ENCODE results near the gene SPRED3.
A peak's percentile ranks its signal among the peaks of the same experiment; 100 is the strongest.

Gene SPRED3

DNA sequence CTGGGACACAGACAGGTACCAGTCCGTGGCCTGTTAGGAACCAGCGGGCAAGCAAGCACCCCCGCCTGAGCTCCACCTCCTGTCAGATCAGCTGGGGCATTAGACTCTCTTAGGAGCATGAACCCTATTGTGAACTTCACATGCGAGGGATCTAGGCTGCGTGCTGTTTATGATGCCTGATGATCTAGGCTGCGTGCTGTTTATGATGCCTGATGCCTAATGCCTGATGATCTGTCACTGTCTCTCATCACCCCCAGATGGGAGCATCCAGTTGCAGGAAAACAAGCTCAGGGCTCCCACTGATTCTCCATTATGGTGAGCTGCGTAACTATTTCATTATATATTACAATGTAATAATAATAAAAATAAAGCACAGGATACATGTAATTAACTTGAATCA is 33.9 kb downstream of the SPRED3 start:
- no peak for DNase-seq

DNA sequence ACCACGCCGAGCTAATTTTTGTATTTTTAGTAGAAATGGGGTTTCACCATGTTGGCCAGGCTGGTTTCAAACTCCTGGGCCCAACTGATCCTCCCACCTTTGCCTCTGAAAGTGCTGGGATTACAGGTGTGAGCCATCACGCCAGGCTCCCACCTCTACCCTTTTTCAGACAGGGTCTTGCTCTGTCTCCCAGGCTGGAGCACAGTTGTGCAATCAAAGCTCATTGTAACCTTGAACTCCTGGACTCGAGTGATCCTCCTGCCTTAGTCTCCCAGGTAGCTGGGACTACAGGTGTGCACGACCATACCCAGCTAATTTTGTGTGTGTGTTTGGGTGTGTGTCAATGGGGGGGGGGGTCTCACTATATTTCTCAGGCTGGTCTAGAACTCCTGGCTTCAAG is 35.8 kb downstream of the SPRED3 start:
- no peak for DNase-seq

DNA sequence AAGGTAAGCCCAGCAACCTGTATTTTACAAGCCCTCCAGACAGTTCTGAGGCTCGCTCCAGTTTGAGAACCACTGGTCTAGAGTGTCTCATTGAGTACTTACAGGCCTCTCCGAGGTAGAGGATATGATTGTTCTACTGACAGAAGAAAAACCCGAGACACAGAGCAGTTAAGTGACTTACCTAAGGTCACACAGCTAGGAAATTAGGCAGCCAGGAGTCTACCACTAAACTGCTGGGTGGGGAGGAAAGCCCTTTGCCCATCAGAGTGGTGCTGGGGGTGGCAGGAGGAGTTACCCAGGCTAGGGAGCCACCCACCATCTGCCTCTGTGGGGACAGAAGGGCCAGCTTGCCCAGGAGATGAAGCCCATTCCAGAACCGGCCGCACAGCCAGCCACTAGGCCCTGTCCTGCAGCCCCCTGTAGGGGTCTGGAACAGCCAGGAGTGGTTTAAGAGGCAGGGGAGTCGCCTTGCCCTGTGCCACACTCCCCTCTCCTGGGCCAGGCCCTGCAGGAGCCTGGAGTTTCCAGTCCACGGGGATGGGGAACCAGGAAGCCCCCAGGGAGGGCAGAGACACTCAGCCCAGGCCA is 36.8 kb downstream of the SPRED3 start:
- DNase-seq: no peak

DNA sequence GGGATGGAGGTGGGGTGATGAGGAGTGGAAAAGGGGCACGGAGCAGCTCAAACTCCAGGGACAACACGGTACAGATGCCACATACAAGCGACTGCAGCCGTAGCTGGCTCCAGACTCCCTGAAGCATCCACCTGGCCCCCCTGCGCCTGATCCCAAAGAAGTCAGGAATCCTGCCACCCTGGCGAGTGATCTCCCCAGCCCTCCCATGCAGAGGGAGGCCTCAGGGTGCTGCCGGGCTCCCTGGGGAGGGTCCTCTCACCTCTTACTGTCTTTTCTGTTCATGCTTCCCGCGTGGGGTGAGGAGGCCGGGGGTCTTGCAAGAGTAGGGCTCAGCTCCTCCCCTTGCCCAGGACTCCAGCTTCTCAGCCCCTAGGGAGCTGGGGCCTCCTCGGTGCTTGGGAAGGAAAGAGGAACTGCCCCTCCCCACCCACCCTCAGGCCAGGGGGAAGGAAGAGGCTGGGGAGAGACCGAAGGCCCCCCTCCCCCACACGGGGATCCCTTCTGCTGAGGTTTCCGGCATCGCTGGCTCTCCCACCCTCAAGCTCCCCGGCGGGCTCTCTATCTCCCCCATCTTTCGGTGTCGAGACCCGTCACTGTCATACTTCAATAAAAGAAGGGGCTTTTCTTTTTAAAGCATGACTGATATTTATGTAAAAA is 37.4 kb downstream of the SPRED3 start, which contains the start of gene RASGRP4:
TSS of gene RASGRP4 (minus strand) at position 410 of the 657 bp plus-strand sequence. CDS start at position 282, 128 bp downstream.
- DNase-seq: no peak

DNA sequence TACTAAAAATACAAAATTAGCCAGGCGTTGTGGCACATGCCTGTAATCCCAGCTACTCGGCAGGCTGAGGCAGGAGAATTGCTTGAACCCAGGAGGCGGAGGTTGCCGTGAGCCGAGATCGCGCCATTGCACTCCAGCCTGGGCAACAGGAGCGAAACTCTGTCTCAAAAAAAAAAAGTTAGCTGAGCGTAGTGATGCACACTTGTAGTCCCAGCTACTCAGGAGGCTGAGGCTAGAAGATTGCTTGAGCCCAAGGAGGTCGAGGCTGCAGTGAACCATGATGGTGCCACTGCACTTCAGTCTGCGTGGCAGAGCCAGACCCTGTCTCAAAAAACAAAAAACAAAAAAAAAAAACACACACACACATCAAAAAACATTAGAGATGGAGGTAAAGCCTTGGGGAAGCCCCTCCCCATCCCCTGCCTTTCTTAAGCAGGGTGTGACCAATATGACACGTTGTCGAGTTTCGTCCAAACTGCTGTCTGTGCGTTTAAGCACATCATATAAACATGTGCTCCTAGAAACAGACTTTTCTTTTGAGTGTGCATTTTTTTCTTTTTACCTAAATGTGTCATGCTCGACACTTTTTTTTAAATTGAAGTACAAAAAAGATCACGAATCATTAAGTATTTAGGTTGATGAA is 38.7 kb downstream of the SPRED3 start:
- peak; percentile 41 for DNase-seq

DNA sequence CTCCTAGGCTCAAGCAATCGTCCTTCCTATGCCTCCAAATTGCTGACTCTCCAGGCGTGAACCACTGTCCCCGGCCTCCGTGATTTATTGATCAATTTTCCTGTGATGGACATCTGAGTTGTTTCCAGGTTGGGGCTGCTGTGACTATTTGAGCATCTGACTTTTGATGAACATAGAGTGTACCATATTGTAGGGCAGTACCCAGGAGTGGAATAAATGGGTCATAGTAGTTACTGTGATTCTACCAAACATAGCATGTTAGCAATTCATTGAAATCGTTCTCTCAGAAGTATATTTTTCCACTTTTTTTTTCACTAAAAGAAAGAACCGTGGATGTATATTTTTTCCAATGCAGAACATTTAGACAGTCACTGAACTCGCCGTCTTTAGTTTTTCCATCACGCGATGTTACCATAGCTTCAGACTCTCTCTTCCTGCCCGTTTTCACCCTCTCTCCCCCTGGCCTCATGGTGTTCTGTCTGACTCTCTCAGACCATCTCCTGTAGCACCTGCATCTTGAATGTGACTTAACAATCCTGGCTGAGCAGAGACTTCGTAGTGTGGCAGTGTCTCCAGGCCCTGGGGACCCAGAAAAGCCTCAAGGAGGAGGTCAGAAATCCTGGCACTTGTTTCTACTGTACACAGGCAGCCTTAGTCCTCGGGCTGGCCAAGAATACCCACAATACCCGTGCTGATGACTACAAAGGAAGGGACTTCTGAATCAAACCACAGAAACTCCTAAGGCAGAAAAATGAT is 40.7 kb downstream of the SPRED3 start:
- DNase-seq: no peak

DNA sequence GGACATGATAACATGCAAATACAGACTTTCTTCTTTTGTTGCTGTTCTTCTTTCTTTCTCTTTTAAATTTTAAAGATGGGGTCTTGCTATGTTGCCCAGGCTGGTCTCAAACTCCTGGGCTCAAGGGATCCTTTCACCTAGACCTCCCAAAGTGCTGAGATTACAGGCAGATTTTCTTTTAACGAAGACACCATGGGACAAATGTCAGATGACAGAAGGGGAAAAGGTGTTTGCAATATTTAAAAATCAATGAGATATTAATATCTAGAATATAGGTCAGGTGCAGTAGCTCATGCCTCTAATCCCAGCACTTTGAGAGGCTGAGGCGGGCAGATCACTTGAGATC is 41.3 kb downstream of the SPRED3 start:
- DNase-seq: no peak

DNA sequence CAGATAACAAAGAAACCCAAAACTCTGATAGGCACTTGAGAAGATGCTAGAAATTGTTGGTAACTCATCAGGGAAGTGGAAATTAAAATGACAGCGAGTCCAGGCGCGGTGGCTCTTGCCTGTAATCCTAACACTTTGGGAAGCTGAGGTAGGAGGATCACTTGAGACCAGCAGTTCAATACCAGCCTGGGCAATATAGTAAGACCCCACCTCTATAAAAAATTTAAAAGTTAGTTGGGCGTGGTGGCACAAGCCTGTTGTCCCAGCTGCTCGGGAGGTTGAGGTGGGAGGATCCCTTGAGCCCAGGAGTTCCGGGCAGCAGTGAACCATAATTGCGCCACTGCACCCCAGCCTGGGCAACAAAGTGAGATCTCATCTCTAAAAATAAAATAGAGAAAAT is 42.4 kb downstream of the SPRED3 start:
- DNase-seq: no peak

DNA sequence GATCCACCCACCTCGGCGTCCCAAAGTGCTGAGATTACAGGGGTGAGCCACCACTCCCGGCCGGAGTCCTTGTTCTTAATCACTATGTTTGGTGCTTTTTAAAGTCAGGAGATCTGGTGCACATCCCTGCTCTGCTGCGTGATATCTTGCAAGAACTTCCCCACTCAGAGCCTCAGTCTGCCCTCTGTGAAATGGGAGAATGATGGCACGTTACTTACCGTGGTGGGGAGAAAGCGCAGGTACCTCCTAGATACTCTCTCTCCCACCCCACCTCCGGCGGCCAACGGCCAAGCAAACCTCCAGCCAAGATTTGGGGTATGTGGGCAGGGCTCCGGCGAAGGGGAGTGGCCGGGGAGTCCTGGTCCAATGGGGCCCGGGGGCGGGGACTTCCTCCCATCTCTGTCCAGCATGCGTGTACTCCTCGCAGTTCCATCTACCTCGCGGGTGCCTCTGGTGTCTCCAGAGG is 44.8 kb downstream of the SPRED3 start, which contains the start of gene RYR1:
TSS of gene RYR1 (plus strand) at position 424 of the 466 bp plus-strand sequence. CDS start 139 bp downstream, outside the sequence.
- peak; percentile 75 for DNase-seq

DNA sequence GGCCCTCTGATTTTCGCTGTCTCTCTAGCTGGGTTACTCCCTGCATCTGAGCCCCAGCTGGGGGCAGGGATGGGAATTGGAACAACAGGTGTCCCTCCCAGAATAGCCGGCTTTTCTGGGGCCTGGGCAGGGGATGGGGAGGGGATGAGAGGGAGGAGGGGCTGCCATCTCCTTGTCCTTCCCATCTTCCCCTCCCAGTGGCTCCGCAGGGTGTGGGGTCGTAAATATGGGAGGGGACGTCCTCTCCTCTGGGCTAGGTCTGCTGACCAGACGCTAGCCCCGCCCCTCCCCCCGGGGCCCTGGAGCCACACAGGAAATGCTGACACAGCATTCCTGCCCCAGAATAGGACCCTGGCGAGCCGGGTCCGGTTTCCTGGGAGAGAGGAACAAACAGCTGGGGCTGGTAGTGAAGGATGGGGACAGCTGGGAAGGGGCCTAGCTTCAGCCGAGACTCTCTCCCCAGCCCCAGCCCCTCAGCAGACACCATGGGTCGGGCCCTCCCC is 46.1 kb downstream of the SPRED3 start:
- peak; percentile 16 for DNase-seq

DNA sequence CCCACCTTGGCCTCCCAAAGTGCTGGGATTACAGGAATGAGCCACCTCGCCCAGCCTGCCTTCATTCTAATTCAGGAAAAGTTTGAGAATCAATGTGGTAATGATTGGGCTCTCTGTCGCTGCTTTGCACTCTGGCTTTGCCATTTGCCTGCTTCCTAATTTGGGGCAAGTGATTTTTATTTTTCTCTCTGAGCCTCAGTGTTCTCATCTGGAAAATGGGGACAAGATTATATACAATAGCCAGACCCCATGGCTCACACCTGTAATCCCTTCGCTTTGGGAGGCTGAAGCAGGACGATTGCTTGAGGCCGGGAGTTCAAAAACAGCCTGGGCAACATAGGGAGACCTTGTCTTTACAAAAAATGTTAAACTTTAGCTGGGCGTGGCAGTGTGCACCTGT is 48.8 kb downstream of the SPRED3 start:
- no peak for DNase-seq

DNA sequence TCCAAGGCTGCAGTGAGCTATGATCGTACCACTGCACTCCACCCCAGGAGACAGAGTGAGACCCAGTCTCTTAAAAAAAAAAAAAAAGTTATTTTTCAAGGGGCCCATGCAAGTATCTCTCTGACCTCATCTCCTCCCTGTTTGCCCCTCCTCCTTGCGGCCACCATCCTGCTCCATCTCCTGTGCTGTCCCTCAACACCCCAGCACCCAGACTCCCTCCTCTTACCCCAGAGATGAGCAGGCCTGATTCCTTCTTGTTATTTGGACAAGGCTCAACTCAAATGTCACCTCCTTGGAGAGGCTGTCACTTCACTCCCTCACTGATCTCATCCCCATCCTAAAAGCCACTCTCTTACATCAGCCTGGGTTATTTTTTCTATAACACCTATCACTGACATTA is 49.4 kb downstream of the SPRED3 start:
- no peak for DNase-seq

DNA sequence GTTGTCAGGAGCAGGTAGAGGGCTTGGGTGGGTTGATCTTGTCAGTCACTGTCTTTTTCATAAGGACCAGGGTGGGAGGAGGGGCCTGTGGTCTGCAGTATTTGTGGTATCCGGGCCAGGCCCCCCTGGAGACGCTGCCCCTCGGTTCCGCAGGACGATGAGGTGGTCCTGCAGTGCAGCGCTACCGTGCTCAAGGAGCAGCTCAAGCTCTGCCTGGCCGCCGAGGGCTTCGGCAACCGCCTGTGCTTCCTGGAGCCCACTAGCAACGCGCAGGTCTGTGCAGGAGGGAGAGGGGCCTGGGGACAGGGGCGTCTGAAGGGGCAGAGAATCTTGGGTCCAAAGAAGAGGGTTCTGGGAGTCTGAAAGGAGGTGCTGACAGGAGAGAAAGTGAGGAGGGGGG is 52.1 kb downstream of the SPRED3 start:
- DNase-seq: no peak

DNA sequence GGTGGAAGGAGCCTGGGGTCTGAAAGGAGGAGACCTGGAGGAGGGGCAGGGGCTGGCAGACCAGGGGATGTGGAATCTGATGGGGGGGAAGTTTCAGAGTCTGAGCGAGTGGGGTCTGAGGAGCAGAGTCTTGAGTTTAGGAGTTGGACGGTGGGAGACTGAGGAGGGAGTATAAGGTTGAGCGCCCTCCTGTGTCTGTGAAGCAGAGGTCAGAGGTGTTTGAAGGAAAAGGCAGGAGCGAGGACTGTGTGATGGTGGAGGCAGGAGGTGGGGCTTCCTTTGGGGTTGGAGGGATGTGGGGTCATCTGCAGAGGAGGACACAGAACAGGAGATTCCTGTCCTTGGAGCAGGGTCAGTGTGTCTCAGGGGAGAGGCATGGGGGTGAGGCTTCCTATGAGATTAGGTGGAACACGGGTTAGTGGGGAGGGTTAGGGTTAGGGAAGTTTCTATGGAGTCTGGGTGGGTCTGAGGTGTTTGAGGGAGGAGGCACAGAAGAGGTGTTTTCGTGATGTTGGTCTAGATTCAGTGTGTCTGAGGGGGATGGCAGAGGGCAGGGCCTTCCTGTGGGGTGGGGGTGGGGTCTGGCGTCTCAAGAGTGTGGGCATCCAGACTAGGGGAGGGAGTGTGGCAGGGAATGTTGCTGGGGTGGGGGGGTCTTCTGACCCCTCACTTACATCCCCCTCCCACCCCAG is 53.3 kb downstream of the SPRED3 start:
- peak; percentile 20 for DNase-seq

DNA sequence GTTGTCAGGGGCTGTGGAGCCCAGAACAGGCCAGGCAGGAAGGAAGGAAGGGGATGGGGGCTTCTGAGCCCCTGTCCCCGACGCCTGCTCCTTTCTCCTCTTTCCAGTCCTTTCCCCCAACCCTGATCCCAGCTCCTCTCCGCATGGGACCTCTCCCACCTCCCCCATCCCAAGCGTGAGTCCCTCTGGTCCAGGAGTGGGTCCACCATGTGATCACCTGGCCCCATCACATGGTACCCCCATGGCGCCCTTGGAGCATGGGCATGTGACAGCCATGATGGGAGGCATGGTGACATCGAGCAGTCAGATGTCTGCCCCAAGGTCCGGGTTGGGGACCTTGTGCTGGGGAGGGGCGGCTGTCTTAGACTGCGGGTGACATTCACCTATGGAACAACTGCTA is 54.2 kb downstream of the SPRED3 start:
- DNase-seq: no peak

DNA sequence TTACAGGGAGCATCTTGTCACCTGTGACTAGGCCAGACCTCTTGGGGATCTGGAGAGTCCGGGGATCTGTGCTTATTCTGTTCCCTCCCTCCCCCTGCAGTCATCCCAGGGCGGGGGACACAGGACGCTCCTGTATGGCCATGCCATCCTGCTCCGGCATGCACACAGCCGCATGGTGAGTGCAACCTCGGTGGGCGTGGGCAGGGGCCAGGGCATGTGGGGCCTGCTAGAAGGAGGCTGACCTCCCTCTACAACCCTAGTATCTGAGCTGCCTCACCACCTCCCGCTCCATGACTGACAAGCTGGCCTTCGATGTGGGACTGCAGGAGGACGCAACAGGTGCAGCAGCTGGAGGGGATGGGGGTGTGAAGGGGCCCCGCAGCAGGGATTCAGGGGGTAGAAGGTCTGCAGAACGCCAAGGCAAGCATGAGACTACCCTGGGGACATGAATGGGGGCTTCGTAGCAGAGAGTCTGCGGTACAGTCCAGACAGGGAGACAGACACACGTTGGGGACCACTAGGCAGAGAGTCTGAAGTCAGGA is 55.0 kb downstream of the SPRED3 start:
- DNase-seq: no peak

DNA sequence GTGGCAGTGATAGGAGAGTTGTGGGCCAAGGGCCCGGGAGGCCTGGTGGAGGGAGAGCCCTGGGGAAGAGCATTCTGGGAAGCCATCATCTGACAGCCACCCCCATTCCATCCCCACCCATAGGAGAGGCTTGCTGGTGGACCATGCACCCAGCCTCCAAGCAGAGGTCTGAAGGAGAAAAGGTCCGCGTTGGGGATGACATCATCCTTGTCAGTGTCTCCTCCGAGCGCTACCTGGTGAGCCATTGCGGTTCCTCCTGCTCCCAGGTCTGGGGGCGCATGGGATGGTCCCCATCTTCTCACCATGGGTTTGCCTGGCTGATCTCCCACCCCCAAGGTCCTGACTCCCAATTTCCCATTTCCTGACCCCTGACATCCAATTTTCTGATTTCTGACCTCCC is 55.5 kb downstream of the SPRED3 start:
- no peak for DNase-seq

DNA sequence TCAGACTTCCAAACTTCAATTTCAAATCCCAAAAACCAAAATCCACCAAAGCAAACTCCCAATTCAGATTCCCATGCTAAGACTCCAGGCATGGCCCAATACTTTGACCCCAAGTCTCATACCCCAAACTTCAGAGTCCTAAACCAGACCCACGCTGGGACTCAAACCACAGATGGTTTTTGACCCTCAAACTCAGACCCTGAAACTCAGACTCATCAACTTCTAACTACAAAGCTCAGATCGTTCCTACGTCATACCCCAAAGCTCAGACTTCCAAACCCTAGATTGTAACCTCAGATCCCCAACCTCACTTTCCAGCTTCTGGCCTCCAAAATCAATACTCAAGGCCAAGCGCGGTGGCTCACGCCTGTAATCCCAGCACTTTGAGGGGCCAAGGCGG is 56.9 kb downstream of the SPRED3 start:
- no peak for DNase-seq

DNA sequence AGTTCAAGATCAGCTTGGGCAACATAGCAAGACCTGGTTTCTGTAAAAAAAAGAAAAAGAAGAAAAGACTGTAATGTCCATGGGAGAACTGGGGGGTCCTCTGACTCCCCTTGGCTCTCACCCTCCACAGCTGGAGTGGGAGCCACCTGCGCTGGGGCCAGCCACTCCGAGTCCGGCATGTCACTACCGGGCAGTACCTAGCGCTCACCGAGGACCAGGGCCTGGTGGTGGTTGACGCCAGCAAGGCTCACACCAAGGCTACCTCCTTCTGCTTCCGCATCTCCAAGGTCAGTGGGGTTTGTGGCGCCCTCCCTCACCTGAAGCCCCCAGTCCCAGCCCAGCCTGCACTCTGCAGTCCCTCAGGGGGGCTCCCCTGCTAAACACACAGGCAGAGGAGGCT is 59.7 kb downstream of the SPRED3 start:
- no peak for DNase-seq

All from RPMI8226 (cell line).